ENCODE results near the gene GNG14. TPM values are rescaled to one million over a fixed set of nuclear protein-coding genes. Genes with fewer than 3 reads are reported as not detected.

GNG14 gene
- total RNA-seq, 1 experiment from 2014 or later: not detected

GRCh38 chr19:12649941-12650340, 37.9 kb upstream of the GNG14 start:
- no peak overlapping the region for H3K23ac ChIP-seq (ENCODE audit: insufficient read length, low read depth, low read length)
- no peak overlapping the region for H4K5ac ChIP-seq (ENCODE audit: insufficient read length, low read depth, low read length)
- H2BK12ac ChIP-seq (ENCODE audit: insufficient read length, low read depth, low read length): no peak overlapping the region
- H2BK120ac ChIP-seq (ENCODE audit: low read depth, low read length, poor library complexity, severe bottlenecking): no peak overlapping the region
- no peak overlapping the region for H3K9ac ChIP-seq (ENCODE audit: extremely low read depth, insufficient read length, low read length)
- no peaks in the 10 kb centered on the region for H3K23me2 ChIP-seq (ENCODE audit: insufficient read length, low read depth, low read length, poor library complexity, severe bottlenecking)
- no peak overlapping the region for H3K56ac ChIP-seq (ENCODE audit: insufficient read length, low read depth, low read length)
- H3K36me3 Mint-ChIP-seq (ENCODE audit: insufficient read depth in 1 of 3, low read depth in 3 of 3): peaks cover 8 to 21% (median 20%) of the 10 kb centered on the region in 3 experiments
- no peak overlapping the region for H3K14ac ChIP-seq (ENCODE audit: insufficient read depth, low read length)
- no peaks in the 10 kb centered on the region for H3K9me3 ChIP-seq (ENCODE audit: control insufficient read depth, low read depth, low read length)
- H3K18ac ChIP-seq (ENCODE audit: insufficient read length, low read depth, low read length): no peak overlapping the region
- no peak overlapping the region for H3K4ac ChIP-seq (ENCODE audit: low read depth, low read length)
- peaks cover 0 to 2% of the 10 kb centered on the region in 2 experiments; a peak in 1 of 4 replicates for H3K4me1 Mint-ChIP-seq
- H3K4me2 ChIP-seq (ENCODE audit: insufficient read depth, insufficient read length, low read length): no peak overlapping the region
- no peak overlapping the region for H3K27ac Mint-ChIP-seq
- no peak for DNase-seq
- no peak for TF ChIP-seq CTCF (conservative IDR thresholded peaks at IDR 0.05)
- H3K27me3 ChIP-seq (ENCODE audit: insufficient read depth, low read length): no peaks in the 10 kb centered on the region
- no peak overlapping the region for H3K4me3 Mint-ChIP-seq
- H3K27me3 Mint-ChIP-seq (ENCODE audit: low read depth): peaks cover 2% of the 10 kb centered on the region; the same call in 1 of the 2 replicates
- WGBS (ENCODE audit: extremely low coverage, insufficient read length, low lambda C conversion rate): no CpG with 5 or more reads among the region's 10 CpGs
- H3T11ph ChIP-seq (ENCODE audit: low read length): no peak overlapping the region
- no peak overlapping the region for H4K91ac ChIP-seq (ENCODE audit: insufficient read length, low read depth, low read length)
- H2BK15ac ChIP-seq (ENCODE audit: low read depth, low read length): no peak overlapping the region
- H4K20me1 ChIP-seq (ENCODE audit: control insufficient read depth, insufficient read depth, insufficient read length): no peaks in the 10 kb centered on the region
- H3K9me3 Mint-ChIP-seq: peaks cover 0 to 5% of the 10 kb centered on the region in 2 experiments; a peak in 3 of 5 replicates
- H3K79me2 ChIP-seq (ENCODE audit: insufficient read depth, low read length): no peaks in the 10 kb centered on the region
- no peak overlapping the region for H2BK20ac ChIP-seq (ENCODE audit: low read depth, low read length, poor library complexity, severe bottlenecking)
- no peak overlapping the region for H2BK5ac ChIP-seq (ENCODE audit: insufficient read length, low read length)
- H3K4me1 ChIP-seq (ENCODE audit: insufficient read depth, low read length): no peaks in the 10 kb centered on the region
- no peak overlapping the region for H2AK5ac ChIP-seq (ENCODE audit: insufficient read length, low read length)
- no peak overlapping the region for H3K27ac ChIP-seq (ENCODE audit: insufficient read length, low read depth, low read length)
- H3K79me1 ChIP-seq (ENCODE audit: insufficient read depth, low read depth, low read length, poor library complexity, severe bottlenecking): no peaks in the 10 kb centered on the region
- no peak overlapping the region for H4K8ac ChIP-seq (replicated peaks; ENCODE audit: insufficient read length, low read depth, low read length)
- H2AFZ ChIP-seq (ENCODE audit: low read length): no peak overlapping the region
